HCT116 (cell line): ENCODE results near the gene SPACA6.

Source experiments
- POLR2A ChIP-seq: IDR thresholded peaks from 2 replicates; pipeline ENCODE4 v1.7.0; 2011; ENCODE audit warnings: borderline replicate concordance; ENCODE audit not compliant: insufficient read depth, insufficient read length; ENCODE audit errors: extremely low read depth
- POLR2AphosphoS5 ChIP-seq: IDR thresholded peaks from 2 replicates; pipeline ENCODE4 v1.6.1; 2011; ENCODE audit warnings: mild to moderate bottlenecking, low read depth, low read length, moderate library complexity
- SIN3A ChIP-seq: IDR thresholded peaks from 2 replicates; pipeline ENCODE4 v1.6.1; 2012; ENCODE audit warnings: low read depth
- ZBTB33 ChIP-seq: IDR thresholded peaks from 2 replicates; pipeline ENCODE4 v1.6.1; 2011; ENCODE audit warnings: mild to moderate bottlenecking, low read length, moderate library complexity; ENCODE audit not compliant: insufficient replicate concordance; ENCODE audit errors: extremely low read depth
- TF ChIP-seq, protein P1 (sequence below), 3 experiments: fragments of 200-600 bp in 1 of 3; sonication (generic) in 1 of 3; IDR thresholded peaks in 2 of 3; conservative IDR thresholded peaks in 1 of 3; 2 replicates each; pipeline ENCODE4 v1.5.1; 2012 to 2017; ENCODE audit warnings: low read depth in 2 of 3, low read length in 2 of 3, antibody characterized with exemption in 1 of 3, borderline replicate concordance in 1 of 3, control low read depth in 1 of 3, mild to moderate bottlenecking in 1 of 3, mixed read lengths in 1 of 3, mixed run types in 1 of 3, moderate library complexity in 1 of 3; ENCODE audit not compliant: insufficient read depth in 1 of 3

DNA sequence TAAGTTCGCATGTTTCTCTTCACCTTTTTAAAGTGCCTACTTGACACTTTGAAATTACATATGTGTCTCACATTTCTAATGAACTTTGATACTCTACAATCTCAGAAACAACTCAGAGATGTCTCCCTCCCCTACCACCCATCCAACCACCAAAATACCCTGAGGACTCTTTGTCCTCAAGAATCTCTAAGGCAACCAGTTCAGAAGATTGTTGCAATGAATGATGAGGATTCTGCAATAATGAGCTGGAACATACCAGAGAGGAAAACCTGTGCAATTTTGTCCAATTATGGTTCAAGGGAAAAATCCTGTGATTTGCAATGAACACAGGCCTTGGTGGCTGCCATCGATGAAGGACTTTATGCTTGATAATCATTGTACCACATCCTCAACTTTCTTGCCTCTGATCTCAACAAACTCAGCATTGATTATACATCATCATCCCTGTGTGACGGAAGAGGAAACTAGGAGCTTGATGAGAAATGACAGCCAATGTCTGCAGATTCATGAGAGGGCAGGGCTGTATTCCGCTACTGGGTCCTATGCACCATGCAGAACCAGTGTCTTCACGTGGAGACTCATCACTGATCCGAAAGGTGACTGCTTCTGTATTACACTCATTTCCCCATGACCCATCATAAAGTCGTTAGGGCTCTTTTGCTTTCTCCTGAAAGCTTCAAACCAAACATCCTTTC is 57.4 kb downstream of the SPACA6 start:
- TF ChIP-seq POLR2AphosphoS5 = no peak
- no peak for TF ChIP-seq ZBTB33
- TF ChIP-seq POLR2A = no peak
- TF ChIP-seq, protein P1, sequence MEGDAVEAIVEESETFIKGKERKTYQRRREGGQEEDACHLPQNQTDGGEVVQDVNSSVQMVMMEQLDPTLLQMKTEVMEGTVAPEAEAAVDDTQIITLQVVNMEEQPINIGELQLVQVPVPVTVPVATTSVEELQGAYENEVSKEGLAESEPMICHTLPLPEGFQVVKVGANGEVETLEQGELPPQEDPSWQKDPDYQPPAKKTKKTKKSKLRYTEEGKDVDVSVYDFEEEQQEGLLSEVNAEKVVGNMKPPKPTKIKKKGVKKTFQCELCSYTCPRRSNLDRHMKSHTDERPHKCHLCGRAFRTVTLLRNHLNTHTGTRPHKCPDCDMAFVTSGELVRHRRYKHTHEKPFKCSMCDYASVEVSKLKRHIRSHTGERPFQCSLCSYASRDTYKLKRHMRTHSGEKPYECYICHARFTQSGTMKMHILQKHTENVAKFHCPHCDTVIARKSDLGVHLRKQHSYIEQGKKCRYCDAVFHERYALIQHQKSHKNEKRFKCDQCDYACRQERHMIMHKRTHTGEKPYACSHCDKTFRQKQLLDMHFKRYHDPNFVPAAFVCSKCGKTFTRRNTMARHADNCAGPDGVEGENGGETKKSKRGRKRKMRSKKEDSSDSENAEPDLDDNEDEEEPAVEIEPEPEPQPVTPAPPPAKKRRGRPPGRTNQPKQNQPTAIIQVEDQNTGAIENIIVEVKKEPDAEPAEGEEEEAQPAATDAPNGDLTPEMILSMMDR (IDR thresholded peaks at IDR 0.05 in 2 of 3, conservative IDR thresholded peaks at IDR 0.05 in 1 of 3; ENCODE audit: borderline replicate concordance in 1 of 3, insufficient read depth in 1 of 3, low read depth in 2 of 3, low read length in 2 of 3) = no peak
- TF ChIP-seq SIN3A = no peak
